Activated CD8-positive, alpha-beta memory T cell treated with anti-CD3 and anti-CD28 coated beads for 1 hour (primary cell): ENCODE results near the gene RFX4.

ENCODE experiments used
- DNase-seq, 2 donors: peaks; one replicate each; pipeline ENCODE4 v3.0.0-alpha.2; 2020; ENCODE audit warnings: low read depth in 1 of 2; ENCODE audit errors: extremely low read depth in 1 of 2

The RFX4 gene

GRCh38 chr12:106582641-106583230 lies at the start of gene RFX4:
Gene RFX4, plus strand, starts transcription at chr12:106583004. Its CDS starts 317 bp downstream, at chr12:106583321.
- DNase-seq = no peak

GRCh38 chr12:106541201-106541600 lies 41.6 kb upstream of the RFX4 start:
- DNase-seq = no peak

- DNase-seq = no peak
Measured at GRCh38 chr12:106551410-106551809, 31.4 kb upstream of the RFX4 start.

- no peak for DNase-seq
Measured at GRCh38 chr12:106552228-106552627, 30.6 kb upstream of the RFX4 start.

GRCh38 chr12:106564678-106565329 lies 18.0 kb upstream of the RFX4 start:
- DNase-seq = no peak

GRCh38 chr12:106566771-106567170 lies 16.0 kb upstream of the RFX4 start:
- DNase-seq = no peak

- no peak for DNase-seq
Measured at GRCh38 chr12:106573239-106573638, 9.6 kb upstream of the RFX4 start.

- DNase-seq = no peak
Measured at GRCh38 chr12:106576848-106577247, 6.0 kb upstream of the RFX4 start.

GRCh38 chr12:106580671-106581508 lies 1.9 kb upstream of the RFX4 start:
- DNase-seq = no peak

GRCh38 chr12:106581543-106582248 lies 1.1 kb upstream of the RFX4 start:
- no peak for DNase-seq

GRCh38 chr12:106582249-106582591 lies 584 bp upstream of the RFX4 start:
- DNase-seq = no peak

GRCh38 chr12:106583242-106584103 lies 669 bp downstream of the RFX4 start:
- DNase-seq = no peak

- no peak for DNase-seq
Measured at GRCh38 chr12:106584104-106585064, 1.6 kb downstream of the RFX4 start.

GRCh38 chr12:106585105-106585520 lies 2.3 kb downstream of the RFX4 start:
- no peak for DNase-seq

GRCh38 chr12:106585521-106586277 lies 2.9 kb downstream of the RFX4 start:
- no peak for DNase-seq

- no peak for DNase-seq
Measured at GRCh38 chr12:106586278-106586802, 3.5 kb downstream of the RFX4 start.

GRCh38 chr12:106586803-106587684 lies 4.2 kb downstream of the RFX4 start:
- no peak for DNase-seq
